PC-3 (cell line): ENCODE measurements around the gene ZNF860. TPM values are rescaled to one million over a fixed set of nuclear protein-coding genes. Genes with fewer than 3 reads are reported as not detected.
"Not testable (repeated sequence)": the region's sequence is repeated elsewhere in the genome, so short reads cannot be mapped to it uniquely, and the experiment has no call there.

Experiments
- ATAC-seq: fragments of 200-7000 bp; cut with Tn5 transposase; 2 replicates; pipeline ENCODE4 v1.9.1; 2020; ENCODE audit warnings: mild to moderate bottlenecking, moderate library complexity
- BruUV-seq: library from RNA; stranded (reverse); fragments of 400-500 nt; replicated peaks from 2 replicates; lab custom pipeline; 2021; lab: Mats Ljungman, UMichigan
- CTCF ChIA-PET: fragments of 300-600 bp; sonication (Branson Sonifier 250); formaldehyde crosslinking; loops from one replicate; lab custom pipeline; 2022; ENCODE audit warnings: antibody characterized with exemption; lab: Charles Lee
- POLR2A ChIA-PET: fragments of 300-600 bp; sonication (Branson Sonifier 250); formaldehyde crosslinking; loops from one replicate; lab custom pipeline; 2022; ENCODE audit warnings: antibody characterized with exemption; ENCODE audit not compliant: unreplicated experiment; lab: Charles Lee
- DNase-seq: peaks from one replicate; pipeline ENCODE4 v3.0.0-alpha.2; 2015
- H2AFZ ChIP-seq: fragments of 300-600 bp; sonication (generic); 2 replicates; pipeline ENCODE4 v1.6.0; 2016; ENCODE audit warnings: antibody characterized with exemption, low read length
- H3F3A ChIP-seq: fragments of 300-600 bp; sonication (generic); one replicate; pipeline ENCODE4 v1.6.0; 2017; ENCODE audit warnings: antibody characterized with exemption, low read length, control low read depth, mild to moderate bottlenecking; ENCODE audit not compliant: unreplicated experiment
- H3K27ac ChIP-seq: fragments of 300-600 bp; sonication (generic); 2 replicates; pipeline ENCODE4 v1.5.1; 2016; ENCODE audit warnings: mild to moderate bottlenecking, low read length
- H3K27me3 ChIP-seq: fragments of 300-600 bp; sonication (generic); 2 replicates; pipeline ENCODE4 v1.6.1; 2016; ENCODE audit warnings: low read length, mixed read lengths
- H3K36me3 ChIP-seq: fragments of 300-600 bp; sonication (generic); 2 replicates; pipeline ENCODE4 v1.6.1; 2016; ENCODE audit warnings: low read depth, mixed run types, low read length, mixed read lengths
- H3K4me1 ChIP-seq: fragments of 300-600 bp; sonication (generic); 2 replicates; pipeline ENCODE4 v1.5.1; 2016; ENCODE audit warnings: low read length; ENCODE audit not compliant: insufficient read depth
- H3K4me2 ChIP-seq: fragments of 300-600 bp; sonication (generic); 2 replicates; pipeline ENCODE4 v1.6.0; 2016; ENCODE audit warnings: low read length
- H3K4me3 ChIP-seq: fragments of 300-600 bp; sonication (generic); 2 replicates; pipeline ENCODE4 v1.5.1; 2016; ENCODE audit warnings: mild to moderate bottlenecking, low read length, mixed read lengths
- H3K79me2 ChIP-seq: fragments of 300-600 bp; sonication (generic); 2 replicates; pipeline ENCODE4 v1.6.1; 2017; ENCODE audit warnings: low read length, mixed read lengths
- H3K9ac ChIP-seq: fragments of 300-600 bp; sonication (generic); 2 replicates; pipeline ENCODE4 v1.6.0; 2016; ENCODE audit warnings: mild to moderate bottlenecking, low read length
- H3K9me2 ChIP-seq: fragments of 300-600 bp; sonication (generic); replicated peaks from 2 replicates; pipeline ENCODE4 v1.6.1; 2016; ENCODE audit warnings: mixed run types, low read length, mixed read lengths
- H3K9me3 ChIP-seq: fragments of 300-600 bp; sonication (generic); 2 replicates; pipeline ENCODE4 v1.6.1; 2016; ENCODE audit warnings: low read length, mixed read lengths
- H4K20me1 ChIP-seq: fragments of 300-600 bp; sonication (generic); 2 replicates; pipeline ENCODE4 v1.6.1; 2016; ENCODE audit warnings: low read length, mixed read lengths
- CTCF ChIP-seq: fragments of 300-600 bp; sonication (generic); conservative IDR thresholded peaks from 2 replicates; pipeline ENCODE4 v1.5.1; 2017; ENCODE audit warnings: antibody characterized with exemption, low read depth, mild to moderate bottlenecking, low read length
- EZH2 ChIP-seq: fragments of 300-600 bp; sonication (generic); IDR thresholded peaks from one replicate; pipeline ENCODE4 v1.6.1; 2017; ENCODE audit warnings: antibody characterized with exemption, mild to moderate bottlenecking, low read length; ENCODE audit not compliant: unreplicated experiment
- EZH2phosphoT487 ChIP-seq: fragments of 300-600 bp; sonication (generic); IDR thresholded peaks from 2 replicates; pipeline ENCODE4 v1.6.1; 2018; ENCODE audit warnings: mild to moderate bottlenecking, antibody characterized with exemption, low read length, borderline replicate concordance
- intact Hi-C: fragments of 100-400 bp; cut with micrococcal nuclease; formaldehyde crosslinking; loops from 2 replicates; pipeline ENCODE4 v1.9.0; 2023
- total RNA-seq: library from RNA; depleted of rRNA; stranded (reverse); fragments of >200 nt; gene quantifications from 2 replicates; pipeline ENCODE4 v1.2.3, GENCODE V29; 2014

Gene ZNF860
- total RNA-seq, 1 experiment from 2014 or later, result 10.5 TPM

GRCh38 chr3:31985831-31986230, 4.3 kb downstream of the ZNF860 start:
- H3K27me3 ChIP-seq, result no peaks in the 10 kb centered on the region
- H3K9me3 ChIP-seq, result peaks cover 17% of the 10 kb centered on the region; the same call in 1 of the 2 replicates
- POLR2A ChIA-PET, result no interaction called here
- H3F3A ChIP-seq, result no peaks in the 10 kb centered on the region
- no TSS peak for BruUV-seq
- no peak overlapping the region for H2AFZ ChIP-seq
- TF ChIP-seq EZH2 (no peak), CTCF (no peak), EZH2phosphoT487 (no peak)
- no peaks in the 10 kb centered on the region for H4K20me1 ChIP-seq
- no peaks in the 10 kb centered on the region for H3K9me2 ChIP-seq
- peaks cover 35% of the 10 kb centered on the region for H3K36me3 ChIP-seq
- CTCF ChIA-PET, result no interaction called here
- intact Hi-C loops, result no loop called here
- ATAC-seq, result no peak
- no peak for DNase-seq
- H3K9ac ChIP-seq, result no peak overlapping the region
- H3K4me3 ChIP-seq, result no peak overlapping the region
- no peak overlapping the region for H3K27ac ChIP-seq
- H3K79me2 ChIP-seq, result peaks cover 32% of the 10 kb centered on the region
- H3K4me1 ChIP-seq, result peaks cover 32% of the 10 kb centered on the region
- H3K4me2 ChIP-seq, result no peak overlapping the region

GRCh38 chr3:31988271-31988670, 6.7 kb downstream of the ZNF860 start:
- no peaks in the 10 kb centered on the region for H4K20me1 ChIP-seq
- no peak overlapping the region for H3K4me3 ChIP-seq
- H3K27me3 ChIP-seq, result no peaks in the 10 kb centered on the region
- H3K4me1 ChIP-seq, result peaks cover 17% of the 10 kb centered on the region
- no peaks in the 10 kb centered on the region for H3F3A ChIP-seq
- POLR2A ChIA-PET, result no interaction called here
- DNase-seq (no peak), ATAC-seq (no peak)
- H3K79me2 ChIP-seq, result peaks cover 17% of the 10 kb centered on the region
- peaks cover 20% of the 10 kb centered on the region; the same call in 1 of the 2 replicates for H3K9me3 ChIP-seq
- H3K36me3 ChIP-seq, result peaks cover 37% of the 10 kb centered on the region
- no TSS peak for BruUV-seq
- H2AFZ ChIP-seq, result no peak overlapping the region
- H3K9me2 ChIP-seq, result no peaks in the 10 kb centered on the region
- H3K9ac ChIP-seq, result no peak overlapping the region
- intact Hi-C loops, result no loop called here
- H3K27ac ChIP-seq, result no peak overlapping the region
- no peak for TF ChIP-seq CTCF
- CTCF ChIA-PET, result no interaction called here
- no peak overlapping the region for H3K4me2 ChIP-seq

- H3K4me1 ChIP-seq, POLR2A ChIA-PET, H2AFZ ChIP-seq, H3K9ac ChIP-seq, H3F3A ChIP-seq, H3K4me2 ChIP-seq, H3K79me2 ChIP-seq, H3K9me2 ChIP-seq, BruUV-seq, H3K27ac ChIP-seq, ATAC-seq, H3K27me3 ChIP-seq, DNase-seq, CTCF ChIA-PET, intact Hi-C loops, H4K20me1 ChIP-seq, H3K4me3 ChIP-seq: not testable (repeated sequence)
- peaks cover 15% of the 10 kb centered on the region; the same call in 1 of the 2 replicates for H3K9me3 ChIP-seq
- H3K36me3 ChIP-seq, result peaks cover 18% of the 10 kb centered on the region
These were observed 11.4 kb downstream of the ZNF860 start for GRCh38 chr3:31992995-31993394.
